K562 (cell line): ENCODE measurements around the gene CDC123. TPM values are rescaled to one million over a fixed set of nuclear protein-coding genes. Genes with fewer than 3 reads are reported as not detected.

Experiments used
- BRCA1 ChIP-seq, 2 experiments: fragments of 450-650 bp in 1 of 2; sonication (generic) in 1 of 2; formaldehyde crosslinking in 1 of 2; IDR thresholded peaks; 2 replicates each; pipeline versions ENCODE4 v1.5.0 to v1.6.1; 2017 to 2020; ENCODE audit warnings: mild to moderate bottlenecking in 1 of 2, missing genetic modification reagents in 1 of 2
- CREM ChIP-seq: IDR thresholded peaks from 2 replicates; pipeline ENCODE4 v1.6.1; 2014; ENCODE audit warnings: antibody characterized with exemption, low read depth
- CTBP1 ChIP-seq: fragments of 450-650 bp; IDR thresholded peaks from 2 replicates; pipeline ENCODE4 v1.6.1; 2016; ENCODE audit warnings: borderline replicate concordance
- ETV6 ChIP-seq, 3 experiments: fragments of 150-350 bp in 1 of 3; sonication (generic) in 1 of 3; formaldehyde crosslinking in 1 of 3; IDR thresholded peaks; 2 replicates each; pipeline versions ENCODE4 v1.6.1 to v1.8.0; 2014 to 2022; ENCODE audit warnings: borderline replicate concordance in 2 of 3, low read depth in 2 of 3, antibody characterized with exemption in 1 of 3, low read length in 1 of 3, mild to moderate bottlenecking in 1 of 3, missing genetic modification reagents in 1 of 3
- FOS ChIP-seq: IDR thresholded peaks from 3 replicates; pipeline ENCODE4 v1.6.1; 2011; ENCODE audit not compliant: insufficient read length; ENCODE audit errors: extremely low read depth
- HCFC1 ChIP-seq: IDR thresholded peaks from 2 replicates; pipeline ENCODE4 v1.6.1; 2012; ENCODE audit warnings: low read depth, low read length, improper control_type of control experiment
- MAFF ChIP-seq: IDR thresholded peaks from 2 replicates; pipeline ENCODE4 v1.6.1; 2012; ENCODE audit warnings: low read length, improper control_type of control experiment
- NONO ChIP-seq, 2 experiments: fragments of 200-400 bp in 1 of 2; fragments of 450-650 bp in 1 of 2; formaldehyde crosslinking in 1 of 2; IDR thresholded peaks; 2 replicates each; pipeline ENCODE4 v1.6.1; 2017; ENCODE audit warnings: low read depth in 2 of 2, mild to moderate bottlenecking in 2 of 2, moderate library complexity in 2 of 2, low read length in 1 of 2
- PHB2 ChIP-seq: fragments of 450-650 bp; IDR thresholded peaks from 2 replicates; pipeline ENCODE4 v1.6.1; 2017; ENCODE audit warnings: low read depth
- PTBP1 ChIP-seq: fragments of 200-400 bp; formaldehyde crosslinking; IDR thresholded peaks from 2 replicates; pipeline ENCODE4 v1.6.1; 2017; ENCODE audit warnings: low read depth, low read length
- ZEB2 ChIP-seq: fragments of 450-650 bp; IDR thresholded peaks from 2 replicates; pipeline ENCODE4 v1.6.1; 2016
- ZNF24 ChIP-seq: fragments of 450-650 bp; IDR thresholded peaks from 2 replicates; pipeline ENCODE4 v1.6.1; 2016
- polyA plus RNA-seq, 8 experiments: library from polyadenylated mRNA; depleted of rRNA in 4 of 8; stranded (reverse) in 5 of 8; unstranded in 3 of 8; fragments of >200 nt; fragmentation: Nextera tagmentation in 2 of 8; fragmentation: Illumina TruSeq in 1 of 8; extraction: Ambion mirVana in 2 of 8; extraction: Trizol in 1 of 8; gene quantifications; 2 replicates each; pipeline versions ENCODE4 v1.2.1 to v1.2.3, GENCODE V29; 2011 to 2014; ENCODE audit warnings: inconsistent platforms in 1 of 8, missing spikeins in 1 of 8
- total RNA-seq, 7 experiments: library from RNA; depleted of rRNA in 6 of 7; stranded (reverse); fragments of >200 nt in 6 of 7; fragmentation: Illumina TruSeq in 2 of 7; extraction: Trizol in 2 of 7; gene quantifications; 2 replicates each; pipeline versions ENCODE4 v1.2.1 to v1.2.3, GENCODE V29; 2011 to 2021; ENCODE audit warnings: low replicate concordance in 1 of 7
- TF ChIP-seq, protein P1 (sequence below), 2 experiments: IDR thresholded peaks; 2 replicates each; pipeline ENCODE4 v1.6.1; 2011; ENCODE audit warnings: borderline replicate concordance in 1 of 2, control low read depth in 1 of 2, low read depth in 1 of 2, low read length in 1 of 2, mild to moderate bottlenecking in 1 of 2, mixed read lengths in 1 of 2, moderate library complexity in 1 of 2; ENCODE audit not compliant: insufficient read depth in 1 of 2, insufficient read length in 1 of 2, poor library complexity in 1 of 2, severe bottlenecking in 1 of 2; ENCODE audit errors: extremely low read depth in 1 of 2
- TF ChIP-seq, protein P2 (sequence below): fragments of 250-450 bp; sonication (Bioruptor Pico); IDR thresholded peaks from 2 replicates; pipeline ENCODE4 v1.8.0; 2022; ENCODE audit warnings: moderate library complexity, mild to moderate bottlenecking, inconsistent platforms
- TF ChIP-seq, protein P3 (sequence below): sonication (generic); formaldehyde crosslinking; IDR thresholded peaks from 2 replicates; pipeline ENCODE4 v1.8.0; 2023; ENCODE audit warnings: mild to moderate bottlenecking, missing genetic modification reagents
- TF ChIP-seq, protein P4 (sequence below): fragments of 450-650 bp; IDR thresholded peaks from 2 replicates; pipeline ENCODE4 v1.6.1; 2018; ENCODE audit not compliant: partially characterized antibody

The CDC123 gene
- total and polyA plus RNA-seq, 9 of the 15 experiments (the other 6 are each of a cell fraction or from before 2014, with no cell fraction given) = 137 to 288 (median 175) TPM

DNA sequence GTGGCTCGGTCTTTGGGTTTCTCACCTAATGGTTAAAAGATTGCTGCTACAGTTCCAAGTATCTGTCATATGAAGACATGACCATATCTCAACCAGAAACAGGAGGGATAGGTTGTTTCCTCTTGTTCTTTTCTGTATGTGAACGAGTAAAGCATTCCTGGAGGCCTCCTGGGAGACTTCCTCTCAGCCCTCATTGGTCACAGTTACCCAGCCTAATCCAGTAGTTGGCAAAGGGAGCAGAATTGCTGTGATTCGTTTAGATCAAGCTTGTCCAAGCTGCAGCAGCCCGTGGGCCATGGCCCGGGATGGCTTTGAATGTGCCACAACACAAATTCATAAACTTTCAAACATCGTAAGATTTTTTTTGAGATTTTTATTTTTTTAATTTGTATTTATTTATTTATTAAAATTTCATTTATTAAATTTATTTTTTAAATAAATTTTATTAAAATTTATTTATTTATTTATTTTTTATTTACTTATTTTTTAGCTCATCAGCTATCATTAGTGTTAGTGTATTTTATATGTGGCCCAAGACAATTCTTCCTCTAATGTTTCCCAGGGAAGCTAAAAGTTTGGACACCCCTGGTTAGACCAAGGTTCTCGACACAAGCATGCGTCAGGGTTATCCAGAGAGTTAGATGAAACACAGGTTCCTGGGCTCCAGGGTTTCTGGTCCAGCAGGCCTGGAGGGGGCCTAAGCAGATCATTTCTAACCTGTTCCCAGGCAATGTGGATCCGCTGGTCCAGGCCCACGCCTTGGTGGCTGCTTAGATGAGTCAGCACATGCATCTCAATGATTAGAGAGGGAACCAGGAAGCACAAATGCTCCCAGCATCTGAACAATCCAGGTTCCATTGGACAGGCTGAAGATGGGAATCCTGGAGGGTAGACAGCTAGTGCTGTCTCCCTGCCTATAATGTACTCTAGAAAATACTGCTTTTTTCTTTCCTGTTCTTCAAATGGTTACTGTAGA lies 25.6 kb downstream of the CDC123 start (continued):
- TF ChIP-seq ETV6 (IDR thresholded peaks at IDR 0.05; ENCODE audit: borderline replicate concordance in 1 of 2, low read depth in 2 of 2, low read length in 1 of 2) = no peak
- TF ChIP-seq ETV6 (CRISPR knock-in tag; IDR thresholded peaks at IDR 0.05; ENCODE audit: borderline replicate concordance) = no peak
- TF ChIP-seq CTBP1 = peak; percentile 96
- no peak for TF ChIP-seq FOS
- no peak for TF ChIP-seq ZNF24
- no peak for TF ChIP-seq BRCA1 (IDR thresholded peaks at IDR 0.05)
- no peak for TF ChIP-seq BRCA1 (CRISPR knock-in tag; IDR thresholded peaks at IDR 0.05)
- 0 out of 2 replicates have a peak, but pooled peaks have one; percentile 49 for TF ChIP-seq ZEB2
- TF ChIP-seq PTBP1 = no peak
- TF ChIP-seq, protein P1, sequence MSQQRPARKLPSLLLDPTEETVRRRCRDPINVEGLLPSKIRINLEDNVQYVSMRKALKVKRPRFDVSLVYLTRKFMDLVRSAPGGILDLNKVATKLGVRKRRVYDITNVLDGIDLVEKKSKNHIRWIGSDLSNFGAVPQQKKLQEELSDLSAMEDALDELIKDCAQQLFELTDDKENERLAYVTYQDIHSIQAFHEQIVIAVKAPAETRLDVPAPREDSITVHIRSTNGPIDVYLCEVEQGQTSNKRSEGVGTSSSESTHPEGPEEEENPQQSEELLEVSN (IDR thresholded peaks at IDR 0.05; ENCODE audit: borderline replicate concordance in 1 of 2, extremely low read depth in 1 of 2, insufficient read depth in 1 of 2, insufficient read length in 1 of 2, low read depth in 1 of 2, low read length in 1 of 2, poor library complexity in 1 of 2, severe bottlenecking in 1 of 2) = peak in 1 of 2 experiments; percentile 15
- TF ChIP-seq CREM = peak; percentile 24; the same call in 1 of the 2 replicates
- TF ChIP-seq, protein P2, sequence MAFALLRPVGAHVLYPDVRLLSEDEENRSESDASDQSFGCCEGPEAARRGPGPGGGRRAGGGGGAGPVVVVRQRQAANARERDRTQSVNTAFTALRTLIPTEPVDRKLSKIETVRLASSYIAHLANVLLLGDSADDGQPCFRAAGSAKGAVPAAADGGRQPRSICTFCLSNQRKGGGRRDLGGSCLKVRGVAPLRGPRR = no peak
- TF ChIP-seq NONO (IDR thresholded peaks at IDR 0.05; ENCODE audit: low read depth in 2 of 2, low read length in 1 of 2) = no peak
- TF ChIP-seq, protein P3, sequence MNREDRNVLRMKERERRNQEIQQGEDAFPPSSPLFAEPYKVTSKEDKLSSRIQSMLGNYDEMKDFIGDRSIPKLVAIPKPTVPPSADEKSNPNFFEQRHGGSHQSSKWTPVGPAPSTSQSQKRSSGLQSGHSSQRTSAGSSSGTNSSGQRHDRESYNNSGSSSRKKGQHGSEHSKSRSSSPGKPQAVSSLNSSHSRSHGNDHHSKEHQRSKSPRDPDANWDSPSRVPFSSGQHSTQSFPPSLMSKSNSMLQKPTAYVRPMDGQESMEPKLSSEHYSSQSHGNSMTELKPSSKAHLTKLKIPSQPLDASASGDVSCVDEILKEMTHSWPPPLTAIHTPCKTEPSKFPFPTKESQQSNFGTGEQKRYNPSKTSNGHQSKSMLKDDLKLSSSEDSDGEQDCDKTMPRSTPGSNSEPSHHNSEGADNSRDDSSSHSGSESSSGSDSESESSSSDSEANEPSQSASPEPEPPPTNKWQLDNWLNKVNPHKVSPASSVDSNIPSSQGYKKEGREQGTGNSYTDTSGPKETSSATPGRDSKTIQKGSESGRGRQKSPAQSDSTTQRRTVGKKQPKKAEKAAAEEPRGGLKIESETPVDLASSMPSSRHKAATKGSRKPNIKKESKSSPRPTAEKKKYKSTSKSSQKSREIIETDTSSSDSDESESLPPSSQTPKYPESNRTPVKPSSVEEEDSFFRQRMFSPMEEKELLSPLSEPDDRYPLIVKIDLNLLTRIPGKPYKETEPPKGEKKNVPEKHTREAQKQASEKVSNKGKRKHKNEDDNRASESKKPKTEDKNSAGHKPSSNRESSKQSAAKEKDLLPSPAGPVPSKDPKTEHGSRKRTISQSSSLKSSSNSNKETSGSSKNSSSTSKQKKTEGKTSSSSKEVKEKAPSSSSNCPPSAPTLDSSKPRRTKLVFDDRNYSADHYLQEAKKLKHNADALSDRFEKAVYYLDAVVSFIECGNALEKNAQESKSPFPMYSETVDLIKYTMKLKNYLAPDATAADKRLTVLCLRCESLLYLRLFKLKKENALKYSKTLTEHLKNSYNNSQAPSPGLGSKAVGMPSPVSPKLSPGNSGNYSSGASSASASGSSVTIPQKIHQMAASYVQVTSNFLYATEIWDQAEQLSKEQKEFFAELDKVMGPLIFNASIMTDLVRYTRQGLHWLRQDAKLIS (CRISPR knock-in tag) = no peak
- TF ChIP-seq, protein P4, sequence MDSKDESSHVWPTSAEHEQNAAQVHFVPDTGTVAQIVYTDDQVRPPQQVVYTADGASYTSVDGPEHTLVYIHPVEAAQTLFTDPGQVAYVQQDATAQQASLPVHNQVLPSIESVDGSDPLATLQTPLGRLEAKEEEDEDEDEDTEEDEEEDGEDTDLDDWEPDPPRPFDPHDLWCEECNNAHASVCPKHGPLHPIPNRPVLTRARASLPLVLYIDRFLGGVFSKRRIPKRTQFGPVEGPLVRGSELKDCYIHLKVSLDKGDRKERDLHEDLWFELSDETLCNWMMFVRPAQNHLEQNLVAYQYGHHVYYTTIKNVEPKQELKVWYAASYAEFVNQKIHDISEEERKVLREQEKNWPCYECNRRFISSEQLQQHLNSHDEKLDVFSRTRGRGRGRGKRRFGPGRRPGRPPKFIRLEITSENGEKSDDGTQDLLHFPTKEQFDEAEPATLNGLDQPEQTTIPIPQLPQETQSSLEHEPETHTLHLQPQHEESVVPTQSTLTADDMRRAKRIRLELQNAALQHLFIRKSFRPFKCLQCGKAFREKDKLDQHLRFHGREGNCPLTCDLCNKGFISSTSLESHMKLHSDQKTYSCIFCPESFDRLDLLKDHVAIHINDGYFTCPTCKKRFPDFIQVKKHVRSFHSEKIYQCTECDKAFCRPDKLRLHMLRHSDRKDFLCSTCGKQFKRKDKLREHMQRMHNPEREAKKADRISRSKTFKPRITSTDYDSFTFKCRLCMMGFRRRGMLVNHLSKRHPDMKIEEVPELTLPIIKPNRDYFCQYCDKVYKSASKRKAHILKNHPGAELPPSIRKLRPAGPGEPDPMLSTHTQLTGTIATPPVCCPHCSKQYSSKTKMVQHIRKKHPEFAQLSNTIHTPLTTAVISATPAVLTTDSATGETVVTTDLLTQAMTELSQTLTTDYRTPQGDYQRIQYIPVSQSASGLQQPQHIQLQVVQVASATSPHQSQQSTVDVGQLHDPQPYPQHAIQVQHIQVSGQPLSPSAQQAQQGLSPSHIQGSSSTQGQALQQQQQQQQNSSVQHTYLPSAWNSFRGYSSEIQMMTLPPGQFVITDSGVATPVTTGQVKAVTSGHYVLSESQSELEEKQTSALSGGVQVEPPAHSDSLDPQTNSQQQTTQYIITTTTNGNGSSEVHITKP = peak; percentile 56
- TF ChIP-seq MAFF = peak; percentile 91
- no peak for TF ChIP-seq PHB2
- peak; percentile 28; the same call in 1 of the 2 replicates for TF ChIP-seq HCFC1
